HG03066 (cell line): ENCODE measurements around the gene ATP8B4.
"Not testable (repeated sequence)": the region's sequence is repeated elsewhere in the genome, so short reads cannot be mapped to it uniquely, and the experiment has no call there.

ENCODE experiments used
- ATAC-seq: cut with Tn5 transposase; IDR thresholded peaks from one replicate; pipeline ENCODE4 v1.9.1; 2021; ENCODE audit warnings: low read depth; ENCODE audit not compliant: unreplicated experiment

ATP8B4 gene

GRCh38 chr15:49963033-49963772 is 155.8 kb downstream of the ATP8B4 start:
- ATAC-seq: not testable (repeated sequence)

DNA sequence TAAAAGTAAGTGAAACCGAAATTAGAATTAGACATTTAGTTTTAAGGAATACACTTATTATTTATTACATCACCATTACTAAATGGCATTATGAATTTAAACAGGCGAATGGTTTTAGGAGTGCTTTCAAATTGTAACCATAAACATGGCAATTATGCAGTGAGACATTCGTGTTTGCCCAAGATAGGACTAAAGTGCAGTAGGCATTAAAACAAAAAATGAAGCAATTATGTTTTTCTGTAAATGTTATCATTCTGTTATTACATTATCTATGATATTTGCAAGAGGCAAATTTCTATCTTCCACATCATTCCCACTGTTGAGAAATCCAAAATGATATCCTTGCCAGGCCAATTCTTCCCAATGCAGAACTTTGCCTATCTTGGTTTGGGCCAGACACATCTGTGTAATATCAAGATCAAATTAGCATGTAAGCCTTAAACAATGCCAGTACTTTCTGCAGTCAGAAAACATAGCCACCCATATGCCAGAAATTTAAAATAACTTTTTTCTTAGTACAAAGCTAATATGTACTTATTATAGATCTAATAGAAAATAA is 156.9 kb downstream of the ATP8B4 start:
- no peak for ATAC-seq

DNA sequence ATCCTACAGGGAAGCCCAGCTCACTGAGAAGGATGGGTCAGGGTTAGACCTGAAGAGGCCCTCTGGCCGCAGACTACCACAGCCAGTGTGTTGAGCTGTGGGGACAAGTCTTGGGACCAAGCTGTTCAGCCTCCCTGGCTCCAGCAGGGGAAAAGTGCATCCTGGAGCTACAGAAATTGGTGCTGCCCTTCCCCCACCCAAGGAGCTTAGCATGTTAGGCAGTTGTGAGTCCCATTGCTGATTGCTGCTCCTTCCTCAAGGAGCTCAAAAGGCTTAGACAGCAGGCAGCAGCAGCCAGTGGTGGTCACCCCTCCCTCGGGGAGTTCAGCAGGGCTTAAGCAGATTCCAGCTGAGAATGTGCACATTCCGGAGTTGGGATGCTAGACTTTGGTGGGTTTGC is 165.6 kb downstream of the ATP8B4 start:
- no peak for ATAC-seq

- ATAC-seq: no peak
These were observed 172.4 kb downstream of the ATP8B4 start for GRCh38 chr15:49946681-49947080.

GRCh38 chr15:49934487-49934886 is 184.5 kb downstream of the ATP8B4 start:
- ATAC-seq: no peak

- no peak for ATAC-seq
These were observed 191.7 kb downstream of the ATP8B4 start for GRCh38 chr15:49927189-49927861.

- no peak for ATAC-seq
These were observed 192.3 kb downstream of the ATP8B4 start for GRCh38 chr15:49926740-49927139.

DNA sequence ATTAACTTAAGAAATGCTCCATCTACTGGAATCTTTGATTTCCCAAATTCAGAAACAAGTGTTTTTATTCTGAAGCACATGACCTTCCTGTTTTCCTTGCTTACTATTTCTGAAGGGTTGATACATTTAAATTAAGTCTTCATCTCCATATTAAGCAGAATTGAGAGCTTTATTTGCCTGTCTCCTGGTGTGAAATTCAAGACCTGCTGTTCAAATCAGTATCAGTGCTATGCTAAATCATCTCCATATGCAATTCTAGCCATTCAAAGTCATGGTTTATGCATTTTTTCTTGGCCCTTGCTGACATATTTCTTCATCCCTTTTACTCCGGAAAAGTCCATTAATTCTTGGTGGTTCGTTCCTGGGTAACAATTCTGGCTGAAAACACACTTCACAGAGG is 195.4 kb downstream of the ATP8B4 start:
- ATAC-seq: no peak

GRCh38 chr15:49919034-49919433 is 200.0 kb downstream of the ATP8B4 start:
- no peak for ATAC-seq

GRCh38 chr15:49918121-49918520 is 200.9 kb downstream of the ATP8B4 start:
- ATAC-seq: no peak

GRCh38 chr15:49916998-49917397 is 202.0 kb downstream of the ATP8B4 start:
- no peak for ATAC-seq

DNA sequence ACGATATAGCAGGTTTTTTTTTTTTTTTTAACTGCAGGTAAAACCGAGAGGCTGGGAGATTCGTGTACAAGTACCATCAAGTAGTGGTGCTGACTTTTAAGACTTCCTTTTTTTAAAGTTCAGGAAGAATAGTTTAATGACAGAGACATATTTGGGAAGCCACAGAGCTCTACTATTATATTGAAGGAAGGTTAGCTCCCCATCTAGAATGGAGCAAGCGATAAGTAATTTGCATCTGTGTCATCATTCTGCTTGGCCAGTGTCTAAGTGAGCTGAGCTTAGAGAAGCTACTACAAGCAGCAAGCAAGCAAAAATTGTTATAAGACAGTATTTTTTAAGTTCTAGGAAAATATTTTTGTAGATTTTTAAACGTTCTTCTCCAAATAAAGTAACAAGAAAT is 203.2 kb downstream of the ATP8B4 start:
- no peak for ATAC-seq

DNA sequence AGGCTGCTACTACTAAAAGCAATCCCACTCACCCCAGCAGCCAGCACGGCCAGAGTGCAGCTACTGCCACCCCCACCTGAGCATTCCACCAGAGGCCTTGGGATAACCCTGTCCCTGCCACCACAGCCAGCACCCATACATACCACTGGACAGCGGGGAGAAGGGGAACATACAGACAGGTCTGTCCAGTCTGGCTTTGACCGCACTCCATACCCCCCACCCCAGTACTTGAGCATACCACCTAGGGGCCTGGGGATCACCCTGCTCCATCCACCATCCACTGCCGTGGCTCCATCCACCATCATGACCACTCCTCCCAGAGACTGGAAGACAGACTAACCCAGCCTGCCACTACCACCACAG is 210.1 kb downstream of the ATP8B4 start:
- no peak for ATAC-seq

GRCh38 chr15:49908236-49908932 is 210.6 kb downstream of the ATP8B4 start:
- ATAC-seq: no peak

- ATAC-seq: no peak
These were observed 212.1 kb downstream of the ATP8B4 start for GRCh38 chr15:49906966-49907365.

GRCh38 chr15:49905221-49905620 is 213.8 kb downstream of the ATP8B4 start:
- ATAC-seq: no peak

- no peak for ATAC-seq
These were observed 214.7 kb downstream of the ATP8B4 start for GRCh38 chr15:49904296-49904695.

DNA sequence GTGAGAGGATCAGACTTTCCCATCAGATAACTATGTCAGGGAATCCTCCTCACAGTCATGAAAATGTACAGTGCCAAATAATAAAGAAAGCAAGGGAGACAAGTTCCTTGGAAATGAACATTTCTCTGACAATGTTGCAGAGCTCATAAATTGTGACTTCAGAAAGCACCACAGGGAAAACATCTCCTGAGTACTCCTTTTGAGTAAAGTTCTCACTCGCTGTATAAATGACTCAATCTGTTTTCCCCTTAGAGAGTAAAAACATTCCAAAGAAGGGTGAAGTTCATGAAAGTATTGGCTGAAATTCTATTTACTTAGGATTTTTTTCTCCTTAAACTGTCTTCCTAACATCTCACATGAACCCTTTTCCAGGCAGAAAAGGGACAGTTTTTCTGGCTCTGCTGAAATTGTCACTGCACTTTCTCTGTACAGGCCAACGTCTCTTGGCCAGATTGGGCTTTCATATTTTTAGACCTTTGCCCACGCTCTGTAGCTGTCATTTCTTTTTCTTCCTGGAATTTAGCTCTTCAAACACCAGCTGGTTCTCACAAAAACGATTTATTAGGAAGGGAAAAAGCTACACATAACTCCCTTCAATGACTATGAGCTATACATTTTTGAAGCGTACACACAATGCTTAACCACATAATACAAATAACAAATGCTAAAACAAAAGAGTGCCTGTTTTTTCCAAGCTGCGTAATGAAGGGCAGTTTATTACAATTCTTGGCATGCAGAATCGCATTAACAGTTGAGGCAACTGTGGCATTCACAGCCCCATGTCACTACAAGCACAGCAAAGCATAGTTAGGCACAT is 216.1 kb downstream of the ATP8B4 start:
- ATAC-seq: no peak

DNA sequence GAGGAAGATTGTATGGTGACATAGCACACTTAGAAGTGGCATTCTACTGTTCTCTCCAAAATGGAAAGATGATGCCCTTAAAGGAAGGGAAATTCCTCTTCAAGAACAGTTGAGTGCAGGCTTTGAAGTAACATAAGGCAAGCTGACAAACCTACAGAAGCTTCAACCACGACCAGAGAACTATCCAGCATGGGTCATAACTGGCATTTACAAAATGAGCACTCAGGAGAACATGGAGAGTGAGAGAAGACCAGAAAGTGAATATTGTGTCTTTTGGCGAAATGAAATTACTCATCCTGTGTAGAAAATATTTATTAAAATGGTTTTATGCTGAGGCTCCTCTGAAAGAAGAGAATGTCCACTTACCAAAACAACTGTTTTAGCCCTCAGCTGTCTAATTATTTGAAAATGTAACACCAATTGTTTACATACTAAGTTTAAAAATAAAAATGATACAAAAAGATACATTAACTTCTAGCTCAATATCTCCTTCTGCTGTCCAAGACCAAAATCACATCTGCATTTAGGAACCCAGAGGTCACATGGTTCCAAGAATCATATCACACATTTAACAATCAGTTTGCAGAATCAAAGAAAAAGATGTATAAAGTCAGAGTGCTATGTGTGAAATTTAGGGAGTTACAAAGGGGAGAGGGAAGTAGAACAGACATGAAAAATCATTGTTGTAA is 216.9 kb downstream of the ATP8B4 start:
- ATAC-seq: no peak

DNA sequence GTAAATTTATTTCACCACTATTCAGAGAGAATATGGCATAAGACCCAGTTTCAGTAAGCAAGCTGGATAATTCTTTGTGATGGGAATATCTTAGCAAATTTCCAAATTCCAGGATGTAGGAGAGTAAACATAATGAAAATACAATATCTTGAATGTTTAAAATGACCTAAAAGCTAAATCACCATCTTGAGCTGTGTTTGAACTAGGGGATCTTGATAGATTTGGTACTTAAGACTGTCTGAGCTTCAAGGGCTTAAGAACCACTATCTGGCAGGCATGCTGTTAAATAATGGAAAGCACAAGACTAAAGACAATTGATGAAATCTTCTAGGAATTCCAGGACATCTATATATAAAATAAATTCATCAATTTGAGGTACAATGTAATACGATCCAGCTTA is 217.7 kb downstream of the ATP8B4 start:
- ATAC-seq: no peak
